Calu3 (cell line): ENCODE measurements around the gene TTLL9. TPM values are rescaled to one million over a fixed set of nuclear protein-coding genes. Genes with fewer than 3 reads are reported as not detected.

Experiments used
- BruUV-seq: library from RNA; stranded (reverse); fragments of 400-500 nt; replicated peaks from 2 replicates; lab custom pipeline; 2021; lab: Mats Ljungman, UMichigan
- CTCF ChIA-PET: fragments of 300-600 bp; sonication (Branson Sonifier 250); formaldehyde crosslinking; loops from one replicate; lab custom pipeline; 2022; ENCODE audit warnings: antibody characterized with exemption; lab: Charles Lee
- DNase-seq: peaks from one replicate; pipeline ENCODE4 v3.0.0; 2022
- H3K27ac Mint-ChIP-seq: one replicate; pipeline ENCODE4 v1.8.0; 2022; ENCODE audit warnings: mixed read lengths; ENCODE audit not compliant: unreplicated experiment
- H3K27me3 Mint-ChIP-seq: one replicate; pipeline ENCODE4 v1.8.0; 2022; ENCODE audit warnings: mixed read lengths; ENCODE audit not compliant: unreplicated experiment
- H3K36me3 Mint-ChIP-seq: one replicate; pipeline ENCODE4 v1.8.0; 2022; ENCODE audit warnings: mild to moderate bottlenecking, moderate library complexity, mixed read lengths; ENCODE audit not compliant: insufficient read depth, unreplicated experiment
- H3K4me1 Mint-ChIP-seq: one replicate; pipeline ENCODE4 v1.8.0; 2022; ENCODE audit warnings: mild to moderate bottlenecking, low read depth, mixed read lengths; ENCODE audit not compliant: unreplicated experiment
- H3K4me3 Mint-ChIP-seq: one replicate; pipeline ENCODE4 v1.8.0; 2022; ENCODE audit warnings: mild to moderate bottlenecking, low read depth, moderate library complexity, mixed read lengths; ENCODE audit not compliant: unreplicated experiment
- H3K9me3 Mint-ChIP-seq: one replicate; pipeline ENCODE4 v1.8.0; 2022; ENCODE audit warnings: low read depth, mixed read lengths; ENCODE audit not compliant: unreplicated experiment
- intact Hi-C: fragments of 100-400 bp; cut with micrococcal nuclease; formaldehyde crosslinking; loops from one replicate; pipeline ENCODE4 v1.10.0; 2022; ENCODE audit not compliant: unreplicated experiment
- total RNA-seq: library from RNA; stranded (reverse); gene quantifications from 2 replicates; pipeline ENCODE4 v1.2.3, GENCODE V29; 2022
- TF ChIP-seq, protein P1 (sequence below): fragments of 200-600 bp; IDR thresholded peaks from one replicate; pipeline ENCODE4 v1.8.0; 2022; ENCODE audit warnings: antibody characterized with exemption; ENCODE audit not compliant: unreplicated experiment

TTLL9 gene
- total RNA-seq, 1 experiment from 2014 or later: not detected

DNA sequence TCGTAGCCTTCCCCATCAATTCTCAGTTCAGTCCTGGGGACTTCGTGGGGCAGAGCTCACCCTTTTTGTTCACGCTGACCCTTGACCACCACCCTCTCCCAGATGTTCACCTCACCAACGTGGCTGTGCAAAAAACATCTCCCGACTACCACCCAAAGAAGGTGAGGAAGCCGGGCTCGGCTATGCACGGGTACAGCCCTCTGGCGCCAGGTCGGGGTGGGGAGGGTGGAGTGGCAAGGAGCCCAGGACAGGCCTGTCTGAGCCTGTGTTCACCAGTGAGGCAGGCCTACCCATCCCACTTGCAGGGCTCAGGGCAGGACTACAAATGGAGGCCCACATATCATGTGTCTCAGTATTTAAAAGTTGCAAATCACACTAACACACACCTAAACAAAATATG lies 63.3 kb downstream of the TTLL9 start:
- H3K27ac Mint-ChIP-seq: no peak overlapping the region
- H3K4me3 Mint-ChIP-seq: no peak overlapping the region
- intact Hi-C loops: no loop called here

DNA sequence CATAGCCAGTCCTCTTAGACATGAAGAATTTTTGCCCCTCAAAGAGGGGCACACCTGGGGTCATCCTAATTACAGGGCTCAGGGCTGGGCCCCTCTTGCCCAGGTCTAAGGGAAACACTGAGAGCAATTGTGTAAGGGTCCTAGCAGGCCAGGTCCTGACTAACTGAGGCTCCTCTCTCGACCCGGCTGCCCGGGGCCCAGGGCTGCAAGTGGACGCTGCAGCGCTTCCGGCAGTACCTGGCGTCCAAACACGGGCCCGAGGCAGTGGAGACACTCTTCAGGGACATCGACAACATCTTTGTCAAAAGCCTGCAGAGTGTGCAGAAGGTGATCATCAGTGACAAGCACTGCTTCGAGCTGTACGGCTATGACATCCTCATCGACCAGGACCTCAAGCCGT lies 64.1 kb downstream of the TTLL9 start:
- Mint-ChIP-seq H3K4me1 (no peaks in the 10 kb centered on the region), H3K36me3 (no peaks in the 10 kb centered on the region), H3K4me3 (no peak overlapping the region), H3K9me3 (no peaks in the 10 kb centered on the region), H3K27ac (no peak overlapping the region), H3K27me3 (peaks cover 52% of the 10 kb centered on the region)
- no peak for DNase-seq
- TF ChIP-seq, protein P1, sequence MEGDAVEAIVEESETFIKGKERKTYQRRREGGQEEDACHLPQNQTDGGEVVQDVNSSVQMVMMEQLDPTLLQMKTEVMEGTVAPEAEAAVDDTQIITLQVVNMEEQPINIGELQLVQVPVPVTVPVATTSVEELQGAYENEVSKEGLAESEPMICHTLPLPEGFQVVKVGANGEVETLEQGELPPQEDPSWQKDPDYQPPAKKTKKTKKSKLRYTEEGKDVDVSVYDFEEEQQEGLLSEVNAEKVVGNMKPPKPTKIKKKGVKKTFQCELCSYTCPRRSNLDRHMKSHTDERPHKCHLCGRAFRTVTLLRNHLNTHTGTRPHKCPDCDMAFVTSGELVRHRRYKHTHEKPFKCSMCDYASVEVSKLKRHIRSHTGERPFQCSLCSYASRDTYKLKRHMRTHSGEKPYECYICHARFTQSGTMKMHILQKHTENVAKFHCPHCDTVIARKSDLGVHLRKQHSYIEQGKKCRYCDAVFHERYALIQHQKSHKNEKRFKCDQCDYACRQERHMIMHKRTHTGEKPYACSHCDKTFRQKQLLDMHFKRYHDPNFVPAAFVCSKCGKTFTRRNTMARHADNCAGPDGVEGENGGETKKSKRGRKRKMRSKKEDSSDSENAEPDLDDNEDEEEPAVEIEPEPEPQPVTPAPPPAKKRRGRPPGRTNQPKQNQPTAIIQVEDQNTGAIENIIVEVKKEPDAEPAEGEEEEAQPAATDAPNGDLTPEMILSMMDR: no peak
- no TSS peak for BruUV-seq
- CTCF ChIA-PET: no interaction called here
- intact Hi-C loops: no loop called here

More for the DNA sequence above, 63.3 kb downstream of the TTLL9 start:
- Mint-ChIP-seq H3K4me1 (no peaks in the 10 kb centered on the region), H3K27me3 (peaks cover 60% of the 10 kb centered on the region), H3K9me3 (no peaks in the 10 kb centered on the region), H3K36me3 (no peaks in the 10 kb centered on the region)
- no peak for DNase-seq
- TF ChIP-seq, protein P1: no peak
- no TSS peak for BruUV-seq
- CTCF ChIA-PET: interaction anchor here (0.6 kb wide), 1 partner anchor 312 kb away, joined by 3 read pairs; no protein-coding TSS in a partner anchor

DNA sequence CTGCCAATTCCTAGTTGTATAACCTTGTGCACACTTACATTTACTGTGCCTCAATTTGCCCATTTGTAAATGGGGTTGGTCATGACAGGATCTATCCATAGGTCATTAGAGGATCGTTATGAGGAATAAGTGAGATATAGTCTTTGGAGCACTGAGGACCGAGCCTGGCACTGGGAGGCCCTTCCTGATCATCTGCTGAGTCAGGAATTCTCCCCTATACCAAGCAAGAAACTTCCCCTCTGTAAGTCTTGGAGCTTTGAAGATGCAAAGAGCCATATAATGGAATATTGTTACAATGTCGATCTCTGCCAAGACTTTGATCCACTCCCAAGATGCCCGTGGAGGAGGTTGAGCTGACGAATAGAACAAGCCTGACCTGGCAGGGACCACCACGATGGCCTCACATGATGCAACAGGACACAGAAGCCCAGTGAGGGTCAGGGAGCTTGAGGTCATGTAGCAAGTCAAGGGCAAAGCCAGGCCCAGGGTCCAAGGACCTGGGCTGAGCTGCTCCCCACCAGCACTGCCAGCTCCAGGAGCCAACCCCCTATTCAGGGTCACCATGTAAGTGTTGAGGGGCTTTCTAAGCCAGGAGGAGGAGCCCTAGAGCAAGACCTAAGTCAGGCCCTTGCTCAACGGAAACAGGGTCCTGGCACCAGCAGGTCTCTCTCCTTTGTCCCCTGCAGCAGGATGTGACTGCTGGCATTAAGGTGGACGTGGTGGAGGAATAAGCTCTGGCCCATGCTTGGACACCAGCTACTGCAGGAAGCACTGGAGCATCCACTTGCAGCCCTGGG lies 64.7 kb downstream of the TTLL9 start:
- CTCF ChIA-PET: no interaction called here
- Mint-ChIP-seq H3K9me3 (no peaks in the 10 kb centered on the region), H3K36me3 (no peaks in the 10 kb centered on the region), H3K27ac (no peak overlapping the region), H3K27me3 (peaks cover 47% of the 10 kb centered on the region), H3K4me1 (no peaks in the 10 kb centered on the region), H3K4me3 (no peak overlapping the region)
- TF ChIP-seq, protein P1: no peak
- no peak for DNase-seq
- intact Hi-C loops: no loop called here
- BruUV-seq: no TSS peak

DNA sequence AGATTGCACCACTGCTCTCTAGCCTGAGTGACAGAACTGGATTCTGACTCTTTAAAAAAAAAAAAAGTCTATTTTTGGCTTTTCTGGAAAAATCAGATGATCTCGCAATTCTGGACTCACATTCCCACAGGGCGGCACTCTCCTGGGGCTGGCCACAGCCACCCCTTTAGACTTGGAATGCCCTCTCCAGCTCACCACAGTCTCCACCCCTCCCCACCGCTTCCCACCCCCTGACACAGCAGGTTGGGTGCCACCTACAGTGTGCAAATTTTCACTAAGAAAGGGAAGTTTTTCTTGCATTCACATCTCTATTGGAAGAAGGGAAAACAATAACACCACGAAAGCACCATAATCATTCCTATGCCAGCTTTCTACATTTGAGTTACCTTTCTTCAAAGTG lies 66.0 kb downstream of the TTLL9 start:
- intact Hi-C loops: no loop called here
- Mint-ChIP-seq H3K27ac (no peak overlapping the region), H3K27me3 (peaks cover 35% of the 10 kb centered on the region), H3K36me3 (no peaks in the 10 kb centered on the region), H3K4me1 (no peaks in the 10 kb centered on the region), H3K9me3 (no peaks in the 10 kb centered on the region), H3K4me3 (no peak overlapping the region)
- TF ChIP-seq, protein P1: no peak
- no TSS peak for BruUV-seq
- DNase-seq: no peak
- CTCF ChIA-PET: interaction anchor here (0.7 to 0.9 kb wide), 2 partner anchors 129 to 335 kb away, joined by 3 to 5 read pairs; no protein-coding TSS in a partner anchor
